D721Med (cell line): ENCODE measurements around the gene INSM1.
"Not testable (repeated sequence)": the region's sequence is repeated elsewhere in the genome, so short reads cannot be mapped to it uniquely, and the experiment has no call there.

Source experiments
- DNase-seq: peaks from one replicate; pipeline ENCODE4 v3.0.0; 2011; ENCODE audit warnings: low spot score; ENCODE audit not compliant: insufficient read length
- FAIRE-seq: peaks from 2 replicates; lab custom pipeline; 2011; peaks lifted over from hg19 to GRCh38; lab: Jason Lieb, UNC
- CTCF ChIP-seq: IDR thresholded peaks from 2 replicates; pipeline ENCODE4 v1.5.1; 2012; ENCODE audit warnings: mild to moderate bottlenecking, control low read depth; ENCODE audit not compliant: insufficient read depth; ENCODE audit errors: missing control alignments

Gene INSM1

GRCh38 chr20:20341371-20341770 is 26.5 kb upstream of the INSM1 start:
- DNase-seq (no peak), FAIRE-seq (no peak)
- TF ChIP-seq CTCF, result no peak

GRCh38 chr20:20342066-20342465 is 25.8 kb upstream of the INSM1 start:
- no peak for TF ChIP-seq CTCF
- FAIRE-seq (no peak), DNase-seq (no peak)

GRCh38 chr20:20343932-20344331 is 24.0 kb upstream of the INSM1 start:
- FAIRE-seq (no peak), DNase-seq (no peak)
- TF ChIP-seq CTCF, result no peak

- DNase-seq, result no peak
- no peak for FAIRE-seq
- no peak for TF ChIP-seq CTCF
Measured at GRCh38 chr20:20344476-20344875, 23.4 kb upstream of the INSM1 start.

GRCh38 chr20:20353576-20353975 is 14.3 kb upstream of the INSM1 start:
- no peak for TF ChIP-seq CTCF
- FAIRE-seq (no peak), DNase-seq (no peak)

- FAIRE-seq, DNase-seq: not testable (repeated sequence)
Measured at GRCh38 chr20:20355503-20355902, 12.4 kb upstream of the INSM1 start.

- TF ChIP-seq CTCF, result no peak
- DNase-seq (no peak), FAIRE-seq (no peak)
Measured at GRCh38 chr20:20358801-20359200, 9.1 kb upstream of the INSM1 start.

GRCh38 chr20:20359628-20360027 is 8.3 kb upstream of the INSM1 start:
- DNase-seq (no peak), FAIRE-seq (no peak)
- no peak for TF ChIP-seq CTCF
